CD14-positive monocyte (primary cell): ENCODE results near the gene LPCAT1. TPM values are rescaled to one million over a fixed set of nuclear protein-coding genes. Genes with fewer than 3 reads are reported as not detected.

Experiments used
- DNase-seq, 3 donors: peaks; one replicate each; pipeline ENCODE4 v3.0.0-alpha.2; 2011 to 2022
- H2AFZ ChIP-seq: 2 replicates; pipeline ENCODE4 v1.6.0; 2012; ENCODE audit warnings: mild to moderate bottlenecking, low read depth, low read length, inconsistent platforms; ENCODE audit not compliant: insufficient read depth, poor library complexity, severe bottlenecking
- H3K27ac ChIP-seq, 2 donors: 1 replicate in 1 of 2; 2 replicates in 1 of 2; pipeline ENCODE4 v1.5.1; 2012 to 2013; ENCODE audit warnings: low read length in 2 of 2, control low read depth in 1 of 2, inconsistent platforms in 1 of 2, low read depth in 1 of 2, mild to moderate bottlenecking in 1 of 2
- H3K27me3 ChIP-seq, 2 donors: one replicate each; pipeline versions ENCODE4 v1.6.0 to v1.6.1; 2011 to 2013; ENCODE audit warnings: low read length in 2 of 2; ENCODE audit not compliant: control insufficient read depth in 2 of 2, insufficient read depth in 2 of 2
- H3K36me3 ChIP-seq, 2 donors: replicated peaks in 1 of 2; 1 replicate in 1 of 2; 2 replicates in 1 of 2; pipeline versions ENCODE4 v1.5.1 to v1.6.1; 2012 to 2013; ENCODE audit warnings: low read length in 2 of 2, control low read depth in 1 of 2, inconsistent platforms in 1 of 2, mild to moderate bottlenecking in 1 of 2; ENCODE audit not compliant: insufficient read depth in 2 of 2, control insufficient read depth in 1 of 2
- H3K4me1 ChIP-seq, 2 donors: 1 replicate in 1 of 2; 2 replicates in 1 of 2; pipeline versions ENCODE4 v1.5.1 to v1.6.1; 2012 to 2013; ENCODE audit warnings: low read length in 2 of 2, control low read depth in 1 of 2, inconsistent platforms in 1 of 2, mild to moderate bottlenecking in 1 of 2, moderate library complexity in 1 of 2; ENCODE audit not compliant: insufficient read depth in 2 of 2, control insufficient read depth in 1 of 2
- H3K4me2 ChIP-seq: replicated peaks from 2 replicates; pipeline ENCODE3; 2012; ENCODE audit warnings: low read length, moderate library complexity, mild to moderate bottlenecking; ENCODE audit not compliant: poor library complexity, severe bottlenecking; ENCODE audit errors: extremely low read depth
- H3K4me3 ChIP-seq, 3 experiments: fragments of 200-600 bp in 1 of 3; sonication (generic) in 1 of 3; replicated peaks in 1 of 3; 1 replicate in 2 of 3; 2 replicates in 1 of 3; pipeline ENCODE4 v1.5.1; 2011 to 2013; ENCODE audit warnings: low read length in 3 of 3, mild to moderate bottlenecking in 3 of 3, control low read depth in 2 of 3, low read depth in 2 of 3, inconsistent platforms in 1 of 3, moderate library complexity in 1 of 3
- H3K79me2 ChIP-seq: 2 replicates; pipeline ENCODE4 v1.6.0; 2012; ENCODE audit warnings: mild to moderate bottlenecking, control low read depth, inconsistent platforms, low read length, moderate library complexity; ENCODE audit not compliant: insufficient read depth
- H3K9ac ChIP-seq: 2 replicates; pipeline ENCODE4 v1.6.0; 2017; ENCODE audit warnings: low read length, mild to moderate bottlenecking; ENCODE audit not compliant: insufficient read depth, poor library complexity, severe bottlenecking
- H3K9me3 ChIP-seq, 2 donors: replicated peaks in 1 of 2; 1 replicate in 1 of 2; 2 replicates in 1 of 2; pipeline versions ENCODE4 v1.5.1 to v1.6.1; 2012 to 2013; ENCODE audit warnings: low read length in 2 of 2, control low read depth in 1 of 2; ENCODE audit not compliant: control insufficient read depth in 1 of 2, insufficient read depth in 1 of 2
- H4K20me1 ChIP-seq: 2 replicates; pipeline ENCODE4 v1.6.0; 2012; ENCODE audit warnings: mild to moderate bottlenecking, low read length, control low read depth, moderate library complexity; ENCODE audit not compliant: insufficient read depth
- H3K27ac Mint-ChIP-seq, 7 donors: one replicate each; pipeline ENCODE4 v1.8.0; 2020; ENCODE audit warnings: mild to moderate bottlenecking in 7 of 7, mixed read lengths in 7 of 7, moderate library complexity in 6 of 7, inconsistent platforms in 2 of 7
- H3K27me3 Mint-ChIP-seq, 3 donors: one replicate each; pipeline ENCODE4 v1.8.0; 2021 to 2022; ENCODE audit warnings: low read depth in 3 of 3, mild to moderate bottlenecking in 3 of 3, mixed read lengths in 3 of 3, moderate library complexity in 3 of 3, inconsistent platforms in 1 of 3
- H3K36me3 Mint-ChIP-seq, 2 donors: one replicate each; pipeline ENCODE4 v1.8.0; 2020; ENCODE audit warnings: mixed read lengths in 2 of 2, inconsistent platforms in 1 of 2, mild to moderate bottlenecking in 1 of 2
- H3K4me1 Mint-ChIP-seq: one replicate; pipeline ENCODE4 v1.8.0; 2020; ENCODE audit warnings: mild to moderate bottlenecking, mixed read lengths
- H3K4me3 Mint-ChIP-seq, 2 donors: one replicate each; pipeline ENCODE4 v1.8.0; 2020; ENCODE audit warnings: mild to moderate bottlenecking in 2 of 2, mixed read lengths in 2 of 2, moderate library complexity in 1 of 2
- H3K9me3 Mint-ChIP-seq, 7 donors: one replicate each; pipeline ENCODE4 v1.8.0; 2020 to 2022; ENCODE audit warnings: mixed read lengths in 7 of 7, mild to moderate bottlenecking in 6 of 7, moderate library complexity in 6 of 7, inconsistent platforms in 2 of 7
- CTCF ChIP-seq: fragments of 200-600 bp; IDR thresholded peaks from one replicate; pipeline ENCODE4 v1.8.0; 2022; ENCODE audit warnings: antibody characterized with exemption, mild to moderate bottlenecking
- WGBS: methylation state at CpG from one replicate; pipeline ENCODE4 v1.1.5; 2013; ENCODE audit warnings: missing lambda C conversion rate; ENCODE audit not compliant: insufficient coverage; 5-methylcytosine and 5-hydroxymethylcytosine counted together
- intact Hi-C, 2 donors: fragments of 100-400 bp; cut with micrococcal nuclease; formaldehyde crosslinking; loops; one replicate each; pipeline versions ENCODE4 v1.15.0 to v1.15.1; 2023
- polyA plus RNA-seq, 3 donors: library from polyadenylated mRNA; depleted of rRNA in 1 of 3; unstranded in 2 of 3; stranded (reverse) in 1 of 3; fragments of 300-500 nt in 2 of 3; fragments of >200 nt in 1 of 3; fragmentation: Illumina TruSeq in 2 of 3; gene quantifications; 1 replicate in 2 of 3; 2 replicates in 1 of 3; pipeline ENCODE4 v1.2.3, GENCODE V29; 2012 to 2021

LPCAT1 gene
- polyA plus RNA-seq, 3 donors = 34.1 to 53.9 (median 34.8) TPM

- intact Hi-C loops = loop anchor here in 1 of 2 donors (10.0 kb wide), 1 partner anchor 178 kb away; no protein-coding TSS in a partner anchor
- Mint-ChIP-seq H3K4me3 (no peak overlapping the region), H3K27me3 (no peaks in the 10 kb centered on the region)
These were observed 57.0 kb downstream of the LPCAT1 start for GRCh38 chr5:1466631-1467265.

GRCh38 chr5:1465966-1466471 lies 57.7 kb downstream of the LPCAT1 start:
- Mint-ChIP-seq H3K27me3 (no peaks in the 10 kb centered on the region), H3K4me1 (peaks cover 2% of the 10 kb centered on the region), H3K4me3 (no peak overlapping the region), H3K9me3 (peaks cover 2 to 25% (median 12%) of the 10 kb centered on the region in 7 donors), H3K27ac (peak overlapping the region in 1 of 7 donors; percentile 77), H3K36me3 (peaks cover 74 to 97% of the 10 kb centered on the region in 2 donors)
- H3K9ac ChIP-seq = no peak overlapping the region
- intact Hi-C loops = loop anchor here in 1 of 2 donors (10.0 kb wide), 1 partner anchor 179 kb away; no protein-coding TSS in a partner anchor
- H4K20me1 ChIP-seq = no peaks in the 10 kb centered on the region
- H3K4me1 ChIP-seq = no peaks in the 10 kb centered on the region
- no peak for DNase-seq
- no peak overlapping the region for H2AFZ ChIP-seq
- H3K4me2 ChIP-seq = no peak overlapping the region
- WGBS = 99% methylated on average over 22 of the region's 30 CpGs
- no peaks in the 10 kb centered on the region for H3K79me2 ChIP-seq
- H3K27me3 ChIP-seq = no peaks in the 10 kb centered on the region
- TF ChIP-seq CTCF = no peak
- H3K9me3 ChIP-seq = peaks cover 18% of the 10 kb centered on the region in 2 donors
- H3K4me3 ChIP-seq = no peak overlapping the region
- no peak overlapping the region for H3K27ac ChIP-seq
- H3K36me3 ChIP-seq = peaks cover 64 to 95% of the 10 kb centered on the region in 2 donors

More at GRCh38 chr5:1466631-1467265, 57.0 kb downstream of the LPCAT1 start:
- DNase-seq = no peak
- no peaks in the 10 kb centered on the region for H4K20me1 ChIP-seq
- H2AFZ ChIP-seq = no peak overlapping the region
- WGBS = 99% methylated on average over 37 of the region's 37 CpGs
- peaks cover 74 to 97% of the 10 kb centered on the region in 2 donors for H3K36me3 Mint-ChIP-seq
- H3K27ac ChIP-seq = no peak overlapping the region
- H3K9ac ChIP-seq = no peak overlapping the region
- no peak overlapping the region for H3K4me2 ChIP-seq
- H3K27ac Mint-ChIP-seq = peak overlapping the region in 5 of 7 donors; percentile 9 to 73 (median 45)
- no peak overlapping the region for H3K4me3 ChIP-seq
- no peaks in the 10 kb centered on the region for H3K27me3 ChIP-seq
- peaks cover 62 to 95% of the 10 kb centered on the region in 2 donors for H3K36me3 ChIP-seq
- H3K9me3 Mint-ChIP-seq = peaks cover 2 to 24% (median 12%) of the 10 kb centered on the region in 7 donors
- H3K4me1 ChIP-seq = no peaks in the 10 kb centered on the region
- TF ChIP-seq CTCF = no peak
- H3K9me3 ChIP-seq = peaks cover 18% of the 10 kb centered on the region in 2 donors
- H3K4me1 Mint-ChIP-seq = peaks cover 2% of the 10 kb centered on the region
- no peaks in the 10 kb centered on the region for H3K79me2 ChIP-seq
